AG04449 (cell line): ENCODE results near the gene ELF1.
A peak's percentile ranks its signal among the peaks of the same experiment; 100 is the strongest.

Experiments used
- CTCF ChIA-PET: fragments of 350-600 bp; formaldehyde crosslinking; extraction: SDS; loops from one replicate; lab custom pipeline; 2021; ENCODE audit warnings: antibody characterized with exemption; lab: Yijun Ruan, JAX
- POLR2A ChIA-PET: fragments of 400-600, 350-600 bp; formaldehyde crosslinking; extraction: SDS; loops from one replicate; lab custom pipeline; 2020; ENCODE audit warnings: antibody characterized with exemption, inconsistent platforms; lab: Yijun Ruan, JAX
- DNase-seq: peaks from one replicate; pipeline ENCODE4 v3.0.0-alpha.2; 2010; ENCODE audit warnings: low read depth, low spot score
- H3K4me3 ChIP-seq: 2 replicates; pipeline ENCODE4 v1.5.1; 2011; ENCODE audit warnings: low read depth, mild to moderate bottlenecking, control low read depth, low read length
- CTCF ChIP-seq: IDR thresholded peaks from one replicate; pipeline ENCODE4 v1.5.1; 2011; ENCODE audit warnings: mild to moderate bottlenecking, moderate library complexity, low read length, control low read depth, inconsistent platforms; ENCODE audit not compliant: insufficient read depth; ENCODE audit errors: missing control alignments

Gene ELF1

GRCh38 chr13:41060724-41061074 is 41.6 kb upstream of the ELF1 start:
- DNase-seq, result no peak
- no peak for TF ChIP-seq CTCF
- ChIA-PET CTCF (interaction anchor here (1.6 to 2.4 kb wide), 4 partner anchors 13 to 283 kb away, joined by 4 to 9 read pairs (median 6); no protein-coding TSS in a partner anchor), POLR2A (interaction anchor here (0.6 to 1.3 kb wide), 10 partner anchors 10 to 273 kb away, joined by 3 to 7 read pairs (median 3); partner anchors contain the start of genes ELF1 and SLC25A15)
- H3K4me3 ChIP-seq, result peak overlapping the region; percentile 87

- H3K4me3 ChIP-seq, result peak overlapping the region; percentile 87
- POLR2A ChIA-PET, result interaction anchor here (0.7 to 1.3 kb wide), 5 partner anchors 10 to 271 kb away, joined by 3 to 6 read pairs (median 3); partner anchors contain the start of gene SLC25A15
- peak; percentile 42 for TF ChIP-seq CTCF
- no peak for DNase-seq
- CTCF ChIA-PET, result interaction anchor here (1.2 to 2.4 kb wide), 6 partner anchors 14 to 282 kb away, joined by 3 to 9 read pairs (median 4); partner anchors contain the start of gene SLC25A15
Observed at GRCh38 chr13:41060082-41060723, 41.1 kb upstream of the ELF1 start.

GRCh38 chr13:41059456-41060081 is 40.5 kb upstream of the ELF1 start:
- POLR2A ChIA-PET, result interaction anchor here (1.3 kb wide), 1 partner anchor 9 kb away, joined by 3 read pairs; no protein-coding TSS in a partner anchor

GRCh38 chr13:41058295-41059070 is 39.4 kb upstream of the ELF1 start:
- TF ChIP-seq CTCF, result no peak
- ChIA-PET POLR2A (no interaction called here), CTCF (interaction anchor here (2.4 kb wide), 1 partner anchor 164 kb away, joined by 9 read pairs; no protein-coding TSS in a partner anchor)
- no peak for DNase-seq
- H3K4me3 ChIP-seq, result peak overlapping the region; percentile 87

More at GRCh38 chr13:41059456-41060081, 40.5 kb upstream of the ELF1 start:
- TF ChIP-seq CTCF, result no peak
- CTCF ChIA-PET, result interaction anchor here (1.2 to 2.4 kb wide), 5 partner anchors 14 to 281 kb away, joined by 3 to 9 read pairs (median 5); partner anchors contain the start of gene SLC25A15
- H3K4me3 ChIP-seq, result peak overlapping the region; percentile 87
- no peak for DNase-seq

- no peak for DNase-seq
- no peak for TF ChIP-seq CTCF
- H3K4me3 ChIP-seq, result no peak overlapping the region
- ChIA-PET POLR2A (no interaction called here), CTCF (no interaction called here)
Observed at GRCh38 chr13:41056826-41057711, 38.0 kb upstream of the ELF1 start.
